GM12878 (cell line): Measurements from ENCODE around the gene MFAP2.

Experiments
- CBX3 ChIP-seq: fragments of 200-600 bp; sonication (generic); IDR thresholded peaks from 2 replicates; pipeline ENCODE4 v1.6.1; 2016; ENCODE audit warnings: low read depth, borderline replicate concordance
- POLR2A ChIP-seq: IDR thresholded peaks from 2 replicates; pipeline ENCODE4 v1.6.1; 2011; ENCODE audit warnings: low read depth, mild to moderate bottlenecking, low read length
- SRF ChIP-seq, 2 experiments: IDR thresholded peaks; 2 replicates each; pipeline ENCODE4 v1.6.1; 2011; ENCODE audit warnings: low read depth in 2 of 2, low read length in 2 of 2, mild to moderate bottlenecking in 1 of 2, moderate library complexity in 1 of 2
- TF ChIP-seq, protein P1 (sequence below), 3 experiments: IDR thresholded peaks in 2 of 3; conservative IDR thresholded peaks in 1 of 3; 2 replicates each; pipeline ENCODE4 v1.5.1; 2011; ENCODE audit warnings: low read depth in 3 of 3, low read length in 3 of 3, mild to moderate bottlenecking in 3 of 3, control low read depth in 2 of 3, moderate library complexity in 2 of 3, inconsistent platforms in 1 of 3, mixed read lengths in 1 of 3; ENCODE audit not compliant: control insufficient read depth in 2 of 3, insufficient read depth in 1 of 3; ENCODE audit errors: extremely low read depth in 1 of 3

DNA sequence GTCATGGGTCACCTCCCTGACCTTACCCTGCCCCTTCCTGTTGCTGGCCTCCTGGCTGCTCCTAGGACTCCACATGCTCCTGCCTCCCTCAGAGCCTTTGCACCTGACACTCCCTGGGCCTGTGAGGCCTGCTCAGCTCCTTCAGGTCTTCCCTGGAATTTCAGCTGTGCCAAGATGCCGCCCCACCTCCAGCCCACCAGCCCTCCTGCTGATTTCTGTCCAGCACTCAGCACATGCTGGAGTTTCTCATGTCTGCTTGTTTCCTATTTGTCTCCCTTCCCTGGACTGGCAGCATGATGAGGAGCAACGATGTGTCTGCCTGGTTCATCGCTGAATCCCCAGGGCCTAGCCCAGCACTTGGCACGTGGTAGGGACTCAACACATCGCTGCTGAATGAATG lies 3.0 kb downstream of the MFAP2 start:
- TF ChIP-seq, protein P1, sequence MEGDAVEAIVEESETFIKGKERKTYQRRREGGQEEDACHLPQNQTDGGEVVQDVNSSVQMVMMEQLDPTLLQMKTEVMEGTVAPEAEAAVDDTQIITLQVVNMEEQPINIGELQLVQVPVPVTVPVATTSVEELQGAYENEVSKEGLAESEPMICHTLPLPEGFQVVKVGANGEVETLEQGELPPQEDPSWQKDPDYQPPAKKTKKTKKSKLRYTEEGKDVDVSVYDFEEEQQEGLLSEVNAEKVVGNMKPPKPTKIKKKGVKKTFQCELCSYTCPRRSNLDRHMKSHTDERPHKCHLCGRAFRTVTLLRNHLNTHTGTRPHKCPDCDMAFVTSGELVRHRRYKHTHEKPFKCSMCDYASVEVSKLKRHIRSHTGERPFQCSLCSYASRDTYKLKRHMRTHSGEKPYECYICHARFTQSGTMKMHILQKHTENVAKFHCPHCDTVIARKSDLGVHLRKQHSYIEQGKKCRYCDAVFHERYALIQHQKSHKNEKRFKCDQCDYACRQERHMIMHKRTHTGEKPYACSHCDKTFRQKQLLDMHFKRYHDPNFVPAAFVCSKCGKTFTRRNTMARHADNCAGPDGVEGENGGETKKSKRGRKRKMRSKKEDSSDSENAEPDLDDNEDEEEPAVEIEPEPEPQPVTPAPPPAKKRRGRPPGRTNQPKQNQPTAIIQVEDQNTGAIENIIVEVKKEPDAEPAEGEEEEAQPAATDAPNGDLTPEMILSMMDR (IDR thresholded peaks at IDR 0.05 in 2 of 3, conservative IDR thresholded peaks at IDR 0.05 in 1 of 3; ENCODE audit: control insufficient read depth in 2 of 3, extremely low read depth in 1 of 3, insufficient read depth in 1 of 3, low read depth in 3 of 3, low read length in 3 of 3) = no peak
- TF ChIP-seq SRF (IDR thresholded peaks at IDR 0.05; ENCODE audit: low read depth in 2 of 2, low read length in 2 of 2) = no peak
- no peak for TF ChIP-seq CBX3
- no peak for TF ChIP-seq POLR2A
